Measurements from ENCODE around the gene WIPI1. TPM values are rescaled to one million over a fixed set of nuclear protein-coding genes. Genes with fewer than 3 reads are reported as not detected.

The WIPI1 gene
- total RNA-seq, 1 experiment from 2014 or later = 19.8 TPM

GRCh38 chr17:68403122-68403521 is 54.2 kb downstream of the WIPI1 start:
- no peaks in the 10 kb centered on the region for H3K9me3 ChIP-seq (ENCODE audit: control insufficient read depth, insufficient read depth, low read depth, low read length)
- intact Hi-C loops (cut with micrococcal nuclease; ENCODE audit: unreplicated experiment) = no loop called here
- BruUV-seq (replicated peaks) = no TSS peak
- no peak overlapping the region for H3K27ac ChIP-seq (ENCODE audit: low read length)
- no peaks in the 10 kb centered on the region for H3K4me1 ChIP-seq (ENCODE audit: control insufficient read depth, insufficient read depth, low read length)
- in situ Hi-C loops (cut with HindIII; ENCODE audit: low pct_unique_long_range_greater_than_20kb, low sequenced_read_pairs) = no loop called here
- TF ChIP-seq, protein P1, sequence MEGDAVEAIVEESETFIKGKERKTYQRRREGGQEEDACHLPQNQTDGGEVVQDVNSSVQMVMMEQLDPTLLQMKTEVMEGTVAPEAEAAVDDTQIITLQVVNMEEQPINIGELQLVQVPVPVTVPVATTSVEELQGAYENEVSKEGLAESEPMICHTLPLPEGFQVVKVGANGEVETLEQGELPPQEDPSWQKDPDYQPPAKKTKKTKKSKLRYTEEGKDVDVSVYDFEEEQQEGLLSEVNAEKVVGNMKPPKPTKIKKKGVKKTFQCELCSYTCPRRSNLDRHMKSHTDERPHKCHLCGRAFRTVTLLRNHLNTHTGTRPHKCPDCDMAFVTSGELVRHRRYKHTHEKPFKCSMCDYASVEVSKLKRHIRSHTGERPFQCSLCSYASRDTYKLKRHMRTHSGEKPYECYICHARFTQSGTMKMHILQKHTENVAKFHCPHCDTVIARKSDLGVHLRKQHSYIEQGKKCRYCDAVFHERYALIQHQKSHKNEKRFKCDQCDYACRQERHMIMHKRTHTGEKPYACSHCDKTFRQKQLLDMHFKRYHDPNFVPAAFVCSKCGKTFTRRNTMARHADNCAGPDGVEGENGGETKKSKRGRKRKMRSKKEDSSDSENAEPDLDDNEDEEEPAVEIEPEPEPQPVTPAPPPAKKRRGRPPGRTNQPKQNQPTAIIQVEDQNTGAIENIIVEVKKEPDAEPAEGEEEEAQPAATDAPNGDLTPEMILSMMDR (IDR thresholded peaks at IDR 0.05) = no peak
- TF ChIP-seq TCF7L2 (IDR thresholded peaks at IDR 0.05; ENCODE audit: low read depth, low read length) (no peak), SIN3A (IDR thresholded peaks at IDR 0.05; ENCODE audit: borderline replicate concordance, insufficient read depth, low read depth, low read length) (no peak), POLR2AphosphoS5 (IDR thresholded peaks at IDR 0.05; ENCODE audit: low read depth, low read length) (no peak)
- TF ChIP-seq, protein P2, sequence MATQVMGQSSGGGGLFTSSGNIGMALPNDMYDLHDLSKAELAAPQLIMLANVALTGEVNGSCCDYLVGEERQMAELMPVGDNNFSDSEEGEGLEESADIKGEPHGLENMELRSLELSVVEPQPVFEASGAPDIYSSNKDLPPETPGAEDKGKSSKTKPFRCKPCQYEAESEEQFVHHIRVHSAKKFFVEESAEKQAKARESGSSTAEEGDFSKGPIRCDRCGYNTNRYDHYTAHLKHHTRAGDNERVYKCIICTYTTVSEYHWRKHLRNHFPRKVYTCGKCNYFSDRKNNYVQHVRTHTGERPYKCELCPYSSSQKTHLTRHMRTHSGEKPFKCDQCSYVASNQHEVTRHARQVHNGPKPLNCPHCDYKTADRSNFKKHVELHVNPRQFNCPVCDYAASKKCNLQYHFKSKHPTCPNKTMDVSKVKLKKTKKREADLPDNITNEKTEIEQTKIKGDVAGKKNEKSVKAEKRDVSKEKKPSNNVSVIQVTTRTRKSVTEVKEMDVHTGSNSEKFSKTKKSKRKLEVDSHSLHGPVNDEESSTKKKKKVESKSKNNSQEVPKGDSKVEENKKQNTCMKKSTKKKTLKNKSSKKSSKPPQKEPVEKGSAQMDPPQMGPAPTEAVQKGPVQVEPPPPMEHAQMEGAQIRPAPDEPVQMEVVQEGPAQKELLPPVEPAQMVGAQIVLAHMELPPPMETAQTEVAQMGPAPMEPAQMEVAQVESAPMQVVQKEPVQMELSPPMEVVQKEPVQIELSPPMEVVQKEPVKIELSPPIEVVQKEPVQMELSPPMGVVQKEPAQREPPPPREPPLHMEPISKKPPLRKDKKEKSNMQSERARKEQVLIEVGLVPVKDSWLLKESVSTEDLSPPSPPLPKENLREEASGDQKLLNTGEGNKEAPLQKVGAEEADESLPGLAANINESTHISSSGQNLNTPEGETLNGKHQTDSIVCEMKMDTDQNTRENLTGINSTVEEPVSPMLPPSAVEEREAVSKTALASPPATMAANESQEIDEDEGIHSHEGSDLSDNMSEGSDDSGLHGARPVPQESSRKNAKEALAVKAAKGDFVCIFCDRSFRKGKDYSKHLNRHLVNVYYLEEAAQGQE (IDR thresholded peaks at IDR 0.05; ENCODE audit: insufficient read depth in 1 of 2, low read depth in 2 of 2, low read length in 1 of 2) = no peak
- POLR2A ChIA-PET = interaction anchor here (0.6 kb wide), 1 partner anchor 32 kb away, joined by 5 read pairs; no protein-coding TSS in a partner anchor
- no peak for DNase-seq (ENCODE audit: low read depth, low spot score)
- no peak for ATAC-seq
- no peaks in the 10 kb centered on the region for H3K27me3 ChIP-seq (ENCODE audit: control insufficient read depth, insufficient read depth, low read length)
- H3K36me3 ChIP-seq (ENCODE audit: control insufficient read depth, insufficient read depth, low read length) = no peaks in the 10 kb centered on the region
- no peak overlapping the region for H3K4me3 ChIP-seq (ENCODE audit: low read depth in 2 of 2, low read length in 2 of 2)
- CTCF ChIA-PET = no interaction called here

GRCh38 chr17:68401288-68401687 is 56.0 kb downstream of the WIPI1 start:
- intact Hi-C loops (cut with micrococcal nuclease; ENCODE audit: unreplicated experiment) (no loop called here), in situ Hi-C loops (cut with HindIII; ENCODE audit: low pct_unique_long_range_greater_than_20kb, low sequenced_read_pairs) (no loop called here)
- Histone ChIP-seq H3K4me3 (ENCODE audit: low read depth in 2 of 2, low read length in 2 of 2) (no peak overlapping the region), H3K27ac (ENCODE audit: low read length) (no peak overlapping the region), H3K36me3 (ENCODE audit: control insufficient read depth, insufficient read depth, low read length) (no peaks in the 10 kb centered on the region), H3K4me1 (ENCODE audit: control insufficient read depth, insufficient read depth, low read length) (no peaks in the 10 kb centered on the region), H3K27me3 (ENCODE audit: control insufficient read depth, insufficient read depth, low read length) (no peaks in the 10 kb centered on the region), H3K9me3 (ENCODE audit: control insufficient read depth, insufficient read depth, low read depth, low read length) (no peaks in the 10 kb centered on the region)
- ChIA-PET POLR2A (no interaction called here), CTCF (no interaction called here)
- TF ChIP-seq, protein P2 (IDR thresholded peaks at IDR 0.05; ENCODE audit: insufficient read depth in 1 of 2, low read depth in 2 of 2, low read length in 1 of 2) = no peak
- TF ChIP-seq, protein P1 (IDR thresholded peaks at IDR 0.05) = no peak
- TF ChIP-seq POLR2AphosphoS5 (IDR thresholded peaks at IDR 0.05; ENCODE audit: low read depth, low read length) = no peak
- TF ChIP-seq SIN3A (IDR thresholded peaks at IDR 0.05; ENCODE audit: borderline replicate concordance, insufficient read depth, low read depth, low read length) = no peak
- no peak for TF ChIP-seq TCF7L2 (IDR thresholded peaks at IDR 0.05; ENCODE audit: low read depth, low read length)
- no peak for DNase-seq (ENCODE audit: low read depth, low spot score)
- BruUV-seq (replicated peaks) = no TSS peak
- no peak for ATAC-seq

All from Panc1 (cell line).